Caco-2 (cell line): ENCODE data around the gene NOL3. TPM values are rescaled to one million over a fixed set of nuclear protein-coding genes. Genes with fewer than 3 reads are reported as not detected.

Experiments
- BruUV-seq: library from RNA; stranded (reverse); fragments of 400-500 nt; replicated peaks from 2 replicates; lab custom pipeline; 2021; lab: Mats Ljungman, UMichigan
- CTCF ChIA-PET: fragments of 300-600 bp; sonication (Branson Sonifier 250); formaldehyde crosslinking; loops from one replicate; lab custom pipeline; 2022; ENCODE audit warnings: antibody characterized with exemption; lab: Charles Lee
- POLR2A ChIA-PET: fragments of 300-600 bp; sonication (Branson Sonifier 250); formaldehyde crosslinking; loops from one replicate; lab custom pipeline; 2022; ENCODE audit warnings: antibody characterized with exemption; lab: Charles Lee
- DNase-seq, 2 experiments: peaks; one replicate each; pipeline versions ENCODE4 v3.0.0 to v3.0.0-alpha.2; 2020 to 2022
- H3K27me3 ChIP-seq: replicated peaks from 2 replicates; pipeline ENCODE4 v1.6.0; 2011; ENCODE audit warnings: low read length; ENCODE audit not compliant: control insufficient read depth, insufficient read depth
- H3K36me3 ChIP-seq: 2 replicates; pipeline ENCODE4 v1.5.1; 2011; ENCODE audit warnings: low read length; ENCODE audit not compliant: control insufficient read depth, insufficient read depth
- H3K4me1 ChIP-seq: fragments of 250-450 bp; sonication (Bioruptor Pico); 2 replicates; pipeline ENCODE4 v1.5.1; 2020; ENCODE audit warnings: mild to moderate bottlenecking
- H3K4me3 ChIP-seq: 2 replicates; pipeline ENCODE4 v1.5.1; 2011; ENCODE audit warnings: low read depth, mild to moderate bottlenecking, control low read depth, low read length
- H3K9me3 ChIP-seq: fragments of 250-450 bp; sonication (Bioruptor Pico); 2 replicates; pipeline ENCODE4 v1.5.1; 2020; ENCODE audit warnings: mild to moderate bottlenecking, moderate library complexity
- H3K27ac Mint-ChIP-seq: one replicate; pipeline ENCODE4 v1.8.0; 2022; ENCODE audit warnings: mixed read lengths; ENCODE audit not compliant: unreplicated experiment
- H3K27me3 Mint-ChIP-seq: one replicate; pipeline ENCODE4 v1.8.0; 2022; ENCODE audit warnings: mixed read lengths; ENCODE audit not compliant: insufficient read depth, unreplicated experiment
- H3K36me3 Mint-ChIP-seq: one replicate; pipeline ENCODE4 v1.8.0; 2022; ENCODE audit warnings: mild to moderate bottlenecking, mixed read lengths; ENCODE audit not compliant: insufficient read depth, unreplicated experiment
- H3K4me1 Mint-ChIP-seq: one replicate; pipeline ENCODE4 v1.8.0; 2022; ENCODE audit warnings: low read depth, mixed read lengths; ENCODE audit not compliant: unreplicated experiment
- H3K4me3 Mint-ChIP-seq: one replicate; pipeline ENCODE4 v1.8.0; 2022; ENCODE audit warnings: mild to moderate bottlenecking, moderate library complexity, mixed read lengths; ENCODE audit not compliant: unreplicated experiment
- H3K9me3 Mint-ChIP-seq: one replicate; pipeline ENCODE4 v1.8.0; 2022; ENCODE audit warnings: mixed read lengths; ENCODE audit not compliant: unreplicated experiment
- CTCF ChIP-seq, 2 experiments: fragments of 200-600 bp in 1 of 2; IDR thresholded peaks; 1 replicate in 1 of 2; 2 replicates in 1 of 2; pipeline versions ENCODE4 v1.5.1 to v1.8.0; 2011 to 2022; ENCODE audit warnings: antibody characterized with exemption in 1 of 2, control low read depth in 1 of 2, inconsistent platforms in 1 of 2, low read depth in 1 of 2, low read length in 1 of 2, mild to moderate bottlenecking in 1 of 2, moderate library complexity in 1 of 2; ENCODE audit not compliant: insufficient read depth in 1 of 2, severe bottlenecking in 1 of 2, unreplicated experiment in 1 of 2
- intact Hi-C: fragments of 100-400 bp; cut with micrococcal nuclease; formaldehyde crosslinking; loops from one replicate; pipeline ENCODE4 v1.10.0; 2022; ENCODE audit not compliant: unreplicated experiment
- total RNA-seq: library from RNA; stranded (reverse); gene quantifications from 2 replicates; pipeline ENCODE4 v1.2.3, GENCODE V29; 2022

NOL3 gene
- total RNA-seq, 1 experiment from 2014 or later = 17.4 TPM

GRCh38 chr16:67157106-67157748, 13.1 kb upstream of the NOL3 start:
- Histone ChIP-seq H3K9me3 (no peaks in the 10 kb centered on the region), H3K4me1 (peaks cover 4% of the 10 kb centered on the region; the same call in 1 of the 2 replicates), H3K27me3 (no peaks in the 10 kb centered on the region), H3K36me3 (no peaks in the 10 kb centered on the region), H3K4me3 (no peak overlapping the region)
- TF ChIP-seq CTCF (IDR thresholded peaks at IDR 0.05; ENCODE audit: insufficient read depth in 1 of 2, low read depth in 1 of 2, low read length in 1 of 2, severe bottlenecking in 1 of 2, unreplicated experiment in 1 of 2) = no peak
- Mint-ChIP-seq H3K27me3 (no peaks in the 10 kb centered on the region), H3K9me3 (no peaks in the 10 kb centered on the region), H3K4me3 (no peak overlapping the region), H3K4me1 (peaks cover 6% of the 10 kb centered on the region), H3K27ac (no peak overlapping the region), H3K36me3 (peaks cover 13% of the 10 kb centered on the region)
- intact Hi-C loops = no loop called here
- BruUV-seq = no TSS peak
- ChIA-PET CTCF (interaction anchor here (1.0 to 1.9 kb wide), 2 partner anchors 13 to 139 kb away, joined by 3 to 11 read pairs; partner anchors contain the start of gene NOL3), POLR2A (no interaction called here)
- DNase-seq = no peak

- no peak for DNase-seq
- H3K4me3 Mint-ChIP-seq = peak overlapping the region; percentile 86
- ChIA-PET CTCF (interaction anchor here (1.0 to 3.6 kb wide), 3 partner anchors 12 to 140 kb away, joined by 3 to 43 read pairs (median 11); partner anchors contain the start of gene NOL3), POLR2A (interaction anchor here (0.6 to 0.7 kb wide), 2 partner anchors 117 to 146 kb away, joined by 3 to 5 read pairs; no protein-coding TSS in a partner anchor)
- no peaks in the 10 kb centered on the region for H3K9me3 ChIP-seq
- no peaks in the 10 kb centered on the region for H3K9me3 Mint-ChIP-seq
- no peak overlapping the region for H3K4me3 ChIP-seq
- peak overlapping the region; percentile 31 for H3K27ac Mint-ChIP-seq
- H3K36me3 ChIP-seq = no peaks in the 10 kb centered on the region
- peaks cover 6% of the 10 kb centered on the region for H3K4me1 Mint-ChIP-seq
- no TSS peak for BruUV-seq
- H3K36me3 Mint-ChIP-seq = peaks cover 13% of the 10 kb centered on the region
- no peak for TF ChIP-seq CTCF (IDR thresholded peaks at IDR 0.05; ENCODE audit: insufficient read depth in 1 of 2, low read depth in 1 of 2, low read length in 1 of 2, severe bottlenecking in 1 of 2, unreplicated experiment in 1 of 2)
- intact Hi-C loops = loop anchor here (2.0 kb wide), 1 partner anchor 211 kb away; no protein-coding TSS in a partner anchor
- H3K27me3 ChIP-seq = no peaks in the 10 kb centered on the region
- peaks cover 4% of the 10 kb centered on the region; the same call in 1 of the 2 replicates for H3K4me1 ChIP-seq
- H3K27me3 Mint-ChIP-seq = no peaks in the 10 kb centered on the region
Measured at GRCh38 chr16:67157892-67158635, 12.3 kb upstream of the NOL3 start.
